PC-3 (cell line): ENCODE measurements around the gene NFAM1.

Experiments
- CTCF ChIP-seq: fragments of 300-600 bp; sonication (generic); conservative IDR thresholded peaks from 2 replicates; pipeline ENCODE4 v1.5.1; 2017; ENCODE audit warnings: antibody characterized with exemption, low read depth, mild to moderate bottlenecking, low read length
- EZH2 ChIP-seq: fragments of 300-600 bp; sonication (generic); IDR thresholded peaks from one replicate; pipeline ENCODE4 v1.6.1; 2017; ENCODE audit warnings: antibody characterized with exemption, mild to moderate bottlenecking, low read length; ENCODE audit not compliant: unreplicated experiment
- EZH2phosphoT487 ChIP-seq: fragments of 300-600 bp; sonication (generic); IDR thresholded peaks from 2 replicates; pipeline ENCODE4 v1.6.1; 2018; ENCODE audit warnings: mild to moderate bottlenecking, antibody characterized with exemption, low read length, borderline replicate concordance

- no peak for TF ChIP-seq CTCF
- no peak for TF ChIP-seq EZH2
- no peak for TF ChIP-seq EZH2phosphoT487
These were observed 91.3 kb downstream of the NFAM1 start for GRCh38 chr22:42340829-42341383.
